HK-2 (cell line): ENCODE results near the gene MYO15B.

Experiments
- DNase-seq: peaks from one replicate; pipeline ENCODE4 v3.0.0-alpha.2; 2018; ENCODE audit not compliant: unreplicated experiment

Gene MYO15B

GRCh38 chr17:75558666-75559530 is 28.7 kb upstream of the MYO15B start:
- no peak for DNase-seq

GRCh38 chr17:75559958-75560533 is 27.6 kb upstream of the MYO15B start:
- DNase-seq = no peak

- DNase-seq = no peak
These were observed 25.5 kb upstream of the MYO15B start for GRCh38 chr17:75561927-75562603.

- no peak for DNase-seq
These were observed 24.4 kb upstream of the MYO15B start for GRCh38 chr17:75563063-75563758.

- DNase-seq = no peak
These were observed 23.4 kb upstream of the MYO15B start for GRCh38 chr17:75564195-75564594.

GRCh38 chr17:75565066-75565465 is 22.5 kb upstream of the MYO15B start:
- no peak for DNase-seq

- no peak for DNase-seq
These were observed 22.0 kb upstream of the MYO15B start for GRCh38 chr17:75565618-75566017.

GRCh38 chr17:75566416-75566815 is 21.2 kb upstream of the MYO15B start:
- DNase-seq = no peak

GRCh38 chr17:75566834-75567233 is 20.8 kb upstream of the MYO15B start:
- no peak for DNase-seq

- DNase-seq = no peak
These were observed 19.0 kb upstream of the MYO15B start for GRCh38 chr17:75568412-75569255.

- DNase-seq = no peak
These were observed 17.4 kb upstream of the MYO15B start for GRCh38 chr17:75570034-75570676.

- no peak for DNase-seq
These were observed 16.8 kb upstream of the MYO15B start for GRCh38 chr17:75570772-75571171.

GRCh38 chr17:75571197-75571884 is 16.3 kb upstream of the MYO15B start:
- no peak for DNase-seq

- DNase-seq = no peak
These were observed 15.8 kb upstream of the MYO15B start for GRCh38 chr17:75571885-75572215.

- DNase-seq = no peak
These were observed 14.7 kb upstream of the MYO15B start for GRCh38 chr17:75572713-75573539.

- DNase-seq = no peak
These were observed 14.1 kb upstream of the MYO15B start for GRCh38 chr17:75573540-75573957.

GRCh38 chr17:75573994-75574393 is 13.6 kb upstream of the MYO15B start:
- no peak for DNase-seq

- no peak for DNase-seq
These were observed 13.1 kb upstream of the MYO15B start for GRCh38 chr17:75574404-75575036.

- DNase-seq = no peak
These were observed 12.4 kb upstream of the MYO15B start for GRCh38 chr17:75575197-75575596.
